Endothelial cell (in vitro differentiated cells): ENCODE results near the gene SLC5A12. TPM values are rescaled to one million over a fixed set of nuclear protein-coding genes. Genes with fewer than 3 reads are reported as not detected.

Experiments used
- DNase-seq: peaks from one replicate; pipeline ENCODE4 v3.0.0; 2021; ENCODE audit warnings: low spot score
- H3K27ac Mint-ChIP-seq: one replicate; pipeline ENCODE4 v1.8.0; 2021; ENCODE audit warnings: mixed read lengths, inconsistent platforms; ENCODE audit not compliant: unreplicated experiment
- H3K27me3 Mint-ChIP-seq: one replicate; pipeline ENCODE4 v1.8.0; 2021; ENCODE audit warnings: mild to moderate bottlenecking, moderate library complexity, mixed read lengths, inconsistent platforms; ENCODE audit not compliant: unreplicated experiment
- H3K36me3 Mint-ChIP-seq: one replicate; pipeline ENCODE4 v1.8.0; 2021; ENCODE audit warnings: mild to moderate bottlenecking, low read depth, mixed read lengths, inconsistent platforms; ENCODE audit not compliant: unreplicated experiment
- H3K4me1 Mint-ChIP-seq: one replicate; pipeline ENCODE4 v1.8.0; 2021; ENCODE audit warnings: mild to moderate bottlenecking, mixed read lengths, inconsistent platforms; ENCODE audit not compliant: unreplicated experiment
- H3K4me3 Mint-ChIP-seq: one replicate; pipeline ENCODE4 v1.8.0; 2021; ENCODE audit warnings: mild to moderate bottlenecking, mixed read lengths, inconsistent platforms; ENCODE audit not compliant: unreplicated experiment
- H3K9me3 Mint-ChIP-seq: one replicate; pipeline ENCODE4 v1.8.0; 2021; ENCODE audit warnings: mixed read lengths, inconsistent platforms; ENCODE audit not compliant: unreplicated experiment
- CTCF ChIP-seq: fragments of 200-600 bp; sonication (generic); IDR thresholded peaks from one replicate; pipeline ENCODE4 v1.5.0; 2021; ENCODE audit warnings: antibody characterized with exemption; ENCODE audit not compliant: unreplicated experiment
- total RNA-seq: library from RNA; stranded (reverse); fragmentation: NEBNext Ultra II Directional; extraction: Animal tissue kit (Norgen Biotek cat#: 25700); gene quantifications from one replicate; pipeline ENCODE4 v1.2.1, GENCODE V29; 2021; ENCODE audit not compliant: unreplicated experiment

The SLC5A12 gene
- total RNA-seq, 1 donor from 2014 or later: 0.21 TPM

- Mint-ChIP-seq H3K4me3 (no peak overlapping the region), H3K36me3 (no peaks in the 10 kb centered on the region), H3K9me3 (no peaks in the 10 kb centered on the region), H3K27me3 (no peaks in the 10 kb centered on the region), H3K27ac (no peak overlapping the region), H3K4me1 (no peaks in the 10 kb centered on the region)
- no peak for DNase-seq
- no peak for TF ChIP-seq CTCF
Measured at GRCh38 chr11:26739366-26740073, 17.7 kb upstream of the SLC5A12 start.

DNA sequence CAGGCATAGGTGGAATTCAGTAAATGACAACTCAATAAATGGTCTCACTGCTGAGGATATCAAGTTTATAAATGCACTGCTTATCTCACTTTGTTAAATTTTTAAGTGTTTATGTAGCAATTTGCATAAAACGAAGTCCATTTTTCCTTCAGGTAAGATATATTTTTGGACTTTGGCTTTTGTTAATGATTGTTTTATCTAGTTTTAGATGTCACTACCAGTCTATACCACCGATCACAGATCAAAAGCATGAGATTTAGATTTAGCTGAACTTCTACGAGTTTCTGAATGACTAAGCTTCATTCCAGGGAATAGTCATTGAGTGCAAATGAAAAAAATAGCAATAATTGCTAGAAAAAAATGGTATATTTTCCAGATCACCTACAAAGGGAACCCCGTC lies 12.8 kb upstream of the SLC5A12 start:
- DNase-seq: no peak
- no peak overlapping the region for H3K4me3 Mint-ChIP-seq
- no peak for TF ChIP-seq CTCF
- H3K4me1 Mint-ChIP-seq: no peaks in the 10 kb centered on the region
- no peaks in the 10 kb centered on the region for H3K9me3 Mint-ChIP-seq
- no peaks in the 10 kb centered on the region for H3K27me3 Mint-ChIP-seq
- H3K36me3 Mint-ChIP-seq: no peaks in the 10 kb centered on the region
- H3K27ac Mint-ChIP-seq: no peak overlapping the region

GRCh38 chr11:26731084-26731456 lies 9.2 kb upstream of the SLC5A12 start:
- Mint-ChIP-seq H3K9me3 (no peaks in the 10 kb centered on the region), H3K4me3 (no peak overlapping the region), H3K27ac (no peak overlapping the region), H3K36me3 (no peaks in the 10 kb centered on the region), H3K4me1 (no peaks in the 10 kb centered on the region), H3K27me3 (no peaks in the 10 kb centered on the region)
- no peak for TF ChIP-seq CTCF
- no peak for DNase-seq

- H3K4me3 Mint-ChIP-seq: no peak overlapping the region
Measured at GRCh38 chr11:26730414-26731083, 8.7 kb upstream of the SLC5A12 start.

More at GRCh38 chr11:26730414-26731083, 8.7 kb upstream of the SLC5A12 start:
- no peak for TF ChIP-seq CTCF
- H3K36me3 Mint-ChIP-seq: no peaks in the 10 kb centered on the region
- H3K9me3 Mint-ChIP-seq: no peaks in the 10 kb centered on the region
- H3K27me3 Mint-ChIP-seq: no peaks in the 10 kb centered on the region
- H3K27ac Mint-ChIP-seq: no peak overlapping the region
- no peaks in the 10 kb centered on the region for H3K4me1 Mint-ChIP-seq
- no peak for DNase-seq
